ENCODE measurements around the gene SLCO2A1.

DNA sequence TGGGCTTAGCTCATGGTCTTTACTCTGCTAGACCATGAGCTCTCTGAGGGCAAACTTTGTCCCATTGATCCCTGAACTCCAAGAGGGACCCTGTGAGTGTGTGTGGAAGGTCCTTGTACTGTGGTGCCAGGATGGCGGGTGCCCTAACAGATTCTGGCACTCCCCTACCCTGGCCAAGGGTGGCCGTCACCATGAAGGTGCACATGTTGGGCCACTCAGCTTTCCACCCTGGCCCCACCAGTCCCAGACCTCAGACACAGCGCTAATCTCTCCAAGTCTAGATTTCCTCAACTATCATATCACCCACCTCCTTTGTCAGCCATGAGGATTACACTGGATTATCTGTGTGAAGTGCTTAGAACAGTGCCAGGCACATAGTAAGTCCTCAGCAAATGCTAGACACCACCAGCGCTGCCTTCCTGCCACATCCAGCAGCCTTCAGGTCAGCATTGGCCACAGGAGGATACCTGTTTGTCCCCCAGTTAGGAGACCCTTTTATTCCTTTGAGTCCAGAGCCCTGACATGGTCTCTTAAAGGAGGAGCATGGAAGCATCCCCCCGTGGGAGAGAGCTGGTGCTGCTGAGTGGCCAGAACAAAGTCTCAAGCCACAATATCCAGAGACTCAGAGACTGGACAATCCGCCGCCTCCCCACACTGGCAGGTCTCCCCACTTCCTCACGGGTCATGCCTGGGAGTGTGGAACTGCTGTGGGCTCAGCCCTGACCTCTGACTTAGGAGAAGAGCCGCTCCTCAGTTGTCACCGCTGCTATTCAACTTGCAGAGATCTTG lies 44.5 kb upstream of the SLCO2A1 start:
- TF ChIP-seq, protein P1, sequence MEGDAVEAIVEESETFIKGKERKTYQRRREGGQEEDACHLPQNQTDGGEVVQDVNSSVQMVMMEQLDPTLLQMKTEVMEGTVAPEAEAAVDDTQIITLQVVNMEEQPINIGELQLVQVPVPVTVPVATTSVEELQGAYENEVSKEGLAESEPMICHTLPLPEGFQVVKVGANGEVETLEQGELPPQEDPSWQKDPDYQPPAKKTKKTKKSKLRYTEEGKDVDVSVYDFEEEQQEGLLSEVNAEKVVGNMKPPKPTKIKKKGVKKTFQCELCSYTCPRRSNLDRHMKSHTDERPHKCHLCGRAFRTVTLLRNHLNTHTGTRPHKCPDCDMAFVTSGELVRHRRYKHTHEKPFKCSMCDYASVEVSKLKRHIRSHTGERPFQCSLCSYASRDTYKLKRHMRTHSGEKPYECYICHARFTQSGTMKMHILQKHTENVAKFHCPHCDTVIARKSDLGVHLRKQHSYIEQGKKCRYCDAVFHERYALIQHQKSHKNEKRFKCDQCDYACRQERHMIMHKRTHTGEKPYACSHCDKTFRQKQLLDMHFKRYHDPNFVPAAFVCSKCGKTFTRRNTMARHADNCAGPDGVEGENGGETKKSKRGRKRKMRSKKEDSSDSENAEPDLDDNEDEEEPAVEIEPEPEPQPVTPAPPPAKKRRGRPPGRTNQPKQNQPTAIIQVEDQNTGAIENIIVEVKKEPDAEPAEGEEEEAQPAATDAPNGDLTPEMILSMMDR (IDR thresholded peaks at IDR 0.05; ENCODE audit: low read length) = no peak
- TF ChIP-seq EZH2 (optimal IDR thresholded peaks at IDR 0.05; ENCODE audit: low read depth, low read length) = no peak
- no peak for TF ChIP-seq EZH2phosphoT487 (IDR thresholded peaks at IDR 0.05; ENCODE audit: low read length)

Measured in MM.1S (cell line).